Fibroblast of lung (primary cell): ENCODE data around the gene AP2A2.

Experiments used
- EZH2 ChIP-seq: IDR thresholded peaks from 2 replicates; pipeline ENCODE4 v1.5.1; 2012; ENCODE audit warnings: low read length, control low read depth, mild to moderate bottlenecking; ENCODE audit errors: missing control alignments
- TF ChIP-seq, protein P1 (sequence below), 2 donors: IDR thresholded peaks in 1 of 2; conservative IDR thresholded peaks in 1 of 2; 1 replicate in 1 of 2; 2 replicates in 1 of 2; pipeline ENCODE4 v1.5.1; 2011 to 2012; ENCODE audit warnings: low read length in 2 of 2, control low read depth in 1 of 2, inconsistent platforms in 1 of 2, low read depth in 1 of 2, mild to moderate bottlenecking in 1 of 2

DNA sequence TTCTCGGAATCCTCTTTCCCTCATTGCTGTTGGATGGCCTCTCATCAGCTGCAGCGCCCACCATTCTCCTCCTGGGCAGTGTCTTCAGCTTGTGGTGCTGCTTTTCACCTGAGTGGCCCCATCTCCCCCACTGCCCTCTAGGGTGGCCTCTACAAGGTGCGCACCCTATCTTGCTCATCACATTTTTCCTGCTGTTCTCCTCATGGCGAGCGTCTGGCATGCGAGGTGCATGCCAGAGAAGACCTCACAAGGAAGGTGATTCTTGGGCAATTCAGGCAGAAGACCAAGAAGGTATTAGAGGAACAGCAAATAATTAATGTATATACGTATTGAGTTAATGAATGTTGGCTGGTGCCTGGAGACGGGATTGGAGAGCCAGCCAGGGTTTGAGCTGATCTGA is 3.1 kb downstream of the AP2A2 start:
- TF ChIP-seq, protein P1, sequence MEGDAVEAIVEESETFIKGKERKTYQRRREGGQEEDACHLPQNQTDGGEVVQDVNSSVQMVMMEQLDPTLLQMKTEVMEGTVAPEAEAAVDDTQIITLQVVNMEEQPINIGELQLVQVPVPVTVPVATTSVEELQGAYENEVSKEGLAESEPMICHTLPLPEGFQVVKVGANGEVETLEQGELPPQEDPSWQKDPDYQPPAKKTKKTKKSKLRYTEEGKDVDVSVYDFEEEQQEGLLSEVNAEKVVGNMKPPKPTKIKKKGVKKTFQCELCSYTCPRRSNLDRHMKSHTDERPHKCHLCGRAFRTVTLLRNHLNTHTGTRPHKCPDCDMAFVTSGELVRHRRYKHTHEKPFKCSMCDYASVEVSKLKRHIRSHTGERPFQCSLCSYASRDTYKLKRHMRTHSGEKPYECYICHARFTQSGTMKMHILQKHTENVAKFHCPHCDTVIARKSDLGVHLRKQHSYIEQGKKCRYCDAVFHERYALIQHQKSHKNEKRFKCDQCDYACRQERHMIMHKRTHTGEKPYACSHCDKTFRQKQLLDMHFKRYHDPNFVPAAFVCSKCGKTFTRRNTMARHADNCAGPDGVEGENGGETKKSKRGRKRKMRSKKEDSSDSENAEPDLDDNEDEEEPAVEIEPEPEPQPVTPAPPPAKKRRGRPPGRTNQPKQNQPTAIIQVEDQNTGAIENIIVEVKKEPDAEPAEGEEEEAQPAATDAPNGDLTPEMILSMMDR (conservative IDR thresholded peaks at IDR 0.05 in 1 of 2, IDR thresholded peaks at IDR 0.05 in 1 of 2; ENCODE audit: low read depth in 1 of 2, low read length in 2 of 2): no peak
- no peak for TF ChIP-seq EZH2
